HG03571 (cell line): ENCODE measurements around the gene TNKS2.

Experiments used
- ATAC-seq: cut with Tn5 transposase; IDR thresholded peaks from one replicate; pipeline ENCODE4 v1.9.1; 2021; ENCODE audit not compliant: unreplicated experiment

TNKS2 gene

DNA sequence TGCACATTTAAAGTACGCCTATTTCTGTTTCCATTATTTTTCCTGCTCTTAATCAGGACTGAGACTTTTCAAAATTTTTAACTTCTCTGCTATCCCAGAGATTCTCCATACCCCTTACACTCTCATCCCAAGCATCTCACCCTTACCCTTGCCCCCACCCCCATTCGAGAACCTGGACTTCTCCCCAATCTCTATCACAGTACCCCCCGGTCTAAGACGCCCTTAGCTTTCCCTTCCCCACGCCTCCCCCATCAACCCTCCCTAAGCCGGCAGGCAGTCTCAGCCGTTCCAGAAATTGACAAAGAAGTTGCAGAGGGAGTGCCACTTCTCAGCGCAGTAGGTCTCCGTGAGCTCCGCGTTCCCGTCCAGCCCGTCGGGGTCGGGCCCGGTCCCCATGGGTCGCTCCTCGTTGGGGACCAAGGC is 109.7 kb downstream of the TNKS2 start:
- ATAC-seq, result no peak

DNA sequence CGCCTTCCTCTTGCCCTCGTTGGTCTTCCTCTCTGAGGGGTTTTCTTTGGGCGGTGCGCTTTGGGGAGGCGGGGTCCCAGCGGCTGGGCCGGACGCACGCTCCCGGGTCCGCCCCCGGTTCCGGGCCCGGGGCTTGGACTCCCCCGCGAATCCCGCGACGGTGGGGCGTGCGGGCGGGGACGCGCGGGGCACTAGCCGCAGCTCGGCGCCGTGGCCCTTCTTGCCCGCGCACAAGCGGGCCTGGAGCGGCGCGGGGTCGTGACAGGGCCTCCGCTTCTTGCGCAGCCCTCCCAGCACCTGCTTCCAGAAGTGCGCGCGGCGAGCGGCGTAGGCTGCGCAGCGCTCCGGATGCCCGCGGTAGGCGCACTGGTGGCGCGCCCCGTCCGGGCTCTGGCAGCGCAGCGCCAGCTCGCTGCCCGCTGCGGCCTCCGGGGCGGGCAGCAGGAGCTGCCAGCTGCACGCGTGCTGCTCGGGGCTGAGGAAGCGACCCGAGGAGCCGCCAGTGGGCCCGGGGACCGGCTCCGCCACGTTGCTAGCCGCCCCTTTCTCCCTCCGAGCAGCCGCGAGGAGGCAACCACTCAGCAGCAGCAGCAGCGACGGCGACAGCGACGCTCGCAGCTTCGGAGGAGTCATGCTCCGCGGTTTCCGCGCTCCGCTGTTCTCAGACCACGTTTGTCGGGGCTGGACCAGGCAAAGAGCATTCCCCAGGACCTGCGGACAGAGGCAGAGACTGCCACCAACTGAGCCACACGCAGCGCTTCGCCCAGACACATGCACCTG is 110.3 kb downstream of the TNKS2 start:
- ATAC-seq, result peak; percentile 92

DNA sequence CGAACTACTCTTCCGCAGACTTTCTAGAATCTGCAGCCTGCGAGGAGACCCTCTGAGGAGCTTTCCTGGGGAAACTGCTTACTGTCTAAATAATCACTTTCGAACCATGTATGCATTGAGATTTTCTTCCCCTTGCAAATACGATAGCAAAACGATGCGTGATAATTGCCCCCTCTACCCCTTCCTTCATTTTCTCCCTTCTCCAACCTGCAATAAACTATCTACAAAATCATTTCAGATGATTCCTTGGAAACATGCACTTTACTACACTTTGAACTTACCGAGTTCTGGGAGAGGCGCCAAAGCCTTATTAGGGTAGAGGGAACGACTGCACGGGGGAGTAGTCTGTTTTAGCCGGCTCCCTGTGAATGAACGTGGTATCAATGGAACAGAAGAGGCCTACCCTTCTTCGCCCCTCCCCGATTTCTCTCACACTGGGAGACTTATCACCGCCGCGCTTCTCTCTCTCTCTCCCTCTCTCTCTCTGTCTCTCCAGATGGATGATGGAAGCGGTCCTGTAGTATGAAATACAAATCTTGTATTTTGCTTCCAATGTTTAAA is 111.0 kb downstream of the TNKS2 start, which contains the start of gene FGFBP3:
Gene FGFBP3, minus strand, starts transcription at position 370 of the 561 bp plus-strand sequence. CDS start 517 bp downstream, outside the sequence.
- no peak for ATAC-seq

DNA sequence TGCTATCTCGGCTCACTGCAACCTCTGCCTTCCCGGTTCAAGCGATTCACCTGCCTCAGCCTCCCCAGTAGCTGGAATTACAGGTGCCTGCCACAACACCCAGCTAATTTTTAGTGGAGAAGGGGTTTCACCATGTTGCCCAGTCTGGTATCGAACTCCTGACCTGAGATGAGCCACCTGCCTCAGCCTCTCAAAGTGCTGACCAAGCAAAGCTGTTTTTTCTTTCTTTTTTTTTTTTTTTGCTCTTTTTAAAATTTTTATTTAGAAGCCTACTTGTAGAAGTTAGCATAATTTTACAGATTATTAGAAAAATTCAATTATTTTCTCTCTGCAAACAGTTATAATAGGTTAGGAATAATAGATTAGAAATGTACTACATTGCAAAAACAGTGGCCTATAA is 112.2 kb downstream of the TNKS2 start:
- ATAC-seq, result no peak
